HuH-7.5 (cell line): ENCODE results near the gene BAMBI.

Experiments used
- DNase-seq: peaks from one replicate; pipeline ENCODE4 v3.0.0; 2011; ENCODE audit warnings: low spot score

The BAMBI gene

DNA sequence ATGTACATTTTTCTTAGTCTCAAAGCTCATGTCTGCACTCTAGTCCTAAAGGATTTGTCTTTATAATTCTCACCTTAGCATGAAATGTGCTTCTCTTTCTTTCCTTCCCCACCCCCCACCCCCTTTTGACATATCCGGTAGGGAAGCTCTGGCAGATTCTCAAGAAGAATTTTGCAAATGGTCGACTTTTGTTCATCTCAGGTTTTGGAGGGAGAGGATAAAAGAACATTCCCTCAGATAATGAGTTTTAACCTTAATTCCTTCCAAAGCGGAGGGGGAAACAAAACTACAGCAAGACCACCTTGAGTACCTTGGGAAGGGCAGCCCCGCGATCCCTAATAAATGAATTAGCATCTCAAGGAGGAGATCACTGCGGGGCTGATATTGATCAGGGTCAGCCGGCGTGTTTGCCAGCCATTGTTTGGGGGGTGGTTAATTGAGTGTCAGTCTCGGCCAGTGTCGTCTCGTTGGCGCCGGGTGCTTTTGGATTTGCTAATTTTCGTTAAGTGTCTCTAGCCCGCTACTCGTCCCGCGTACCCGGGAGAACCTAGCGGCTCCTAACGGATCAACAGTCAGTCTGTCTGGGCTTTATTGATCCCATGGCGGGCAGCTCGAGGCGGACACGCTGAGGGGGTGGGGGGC lies 874 bp upstream of the BAMBI start:
- peak; percentile 40 for DNase-seq

DNA sequence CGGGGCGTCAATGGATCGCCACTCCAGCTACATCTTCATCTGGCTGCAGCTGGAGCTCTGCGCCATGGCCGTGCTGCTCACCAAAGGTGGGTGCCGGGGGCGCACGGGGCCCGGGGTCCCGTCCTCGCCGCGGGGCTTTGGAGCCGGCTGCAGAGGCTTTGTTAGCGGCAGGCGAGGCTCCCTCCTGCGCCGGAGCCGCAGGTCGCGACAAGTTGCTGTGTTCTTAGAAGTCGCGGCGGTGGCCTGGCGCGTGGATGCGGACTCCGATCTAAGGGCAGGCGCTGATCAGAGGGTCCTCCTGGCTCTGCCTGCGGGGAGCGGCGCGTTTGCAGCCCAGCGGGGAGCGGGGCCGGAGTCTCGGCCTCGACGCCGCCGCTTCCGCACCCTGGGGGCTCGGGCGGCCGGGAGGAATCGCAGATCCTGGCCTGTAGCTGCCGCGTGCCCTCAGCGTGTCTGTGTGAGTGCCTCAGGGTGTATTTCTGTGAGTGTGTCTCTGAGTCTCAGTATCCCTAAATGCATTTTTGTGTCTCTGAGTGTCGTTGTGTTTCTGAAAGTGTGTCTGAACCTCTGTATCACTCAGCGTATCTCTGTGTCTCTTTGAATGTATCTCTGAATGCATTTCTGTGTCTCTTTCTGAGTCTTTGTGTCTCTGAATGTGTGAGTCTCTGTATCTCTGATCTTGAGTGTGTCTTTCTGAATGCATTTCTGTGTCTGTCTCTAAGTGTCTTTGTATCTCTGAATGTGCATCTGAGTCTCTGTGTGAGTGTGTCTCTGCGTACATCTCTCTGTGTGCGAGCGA lies 766 bp downstream of the BAMBI start:
- DNase-seq: no peak

DNA sequence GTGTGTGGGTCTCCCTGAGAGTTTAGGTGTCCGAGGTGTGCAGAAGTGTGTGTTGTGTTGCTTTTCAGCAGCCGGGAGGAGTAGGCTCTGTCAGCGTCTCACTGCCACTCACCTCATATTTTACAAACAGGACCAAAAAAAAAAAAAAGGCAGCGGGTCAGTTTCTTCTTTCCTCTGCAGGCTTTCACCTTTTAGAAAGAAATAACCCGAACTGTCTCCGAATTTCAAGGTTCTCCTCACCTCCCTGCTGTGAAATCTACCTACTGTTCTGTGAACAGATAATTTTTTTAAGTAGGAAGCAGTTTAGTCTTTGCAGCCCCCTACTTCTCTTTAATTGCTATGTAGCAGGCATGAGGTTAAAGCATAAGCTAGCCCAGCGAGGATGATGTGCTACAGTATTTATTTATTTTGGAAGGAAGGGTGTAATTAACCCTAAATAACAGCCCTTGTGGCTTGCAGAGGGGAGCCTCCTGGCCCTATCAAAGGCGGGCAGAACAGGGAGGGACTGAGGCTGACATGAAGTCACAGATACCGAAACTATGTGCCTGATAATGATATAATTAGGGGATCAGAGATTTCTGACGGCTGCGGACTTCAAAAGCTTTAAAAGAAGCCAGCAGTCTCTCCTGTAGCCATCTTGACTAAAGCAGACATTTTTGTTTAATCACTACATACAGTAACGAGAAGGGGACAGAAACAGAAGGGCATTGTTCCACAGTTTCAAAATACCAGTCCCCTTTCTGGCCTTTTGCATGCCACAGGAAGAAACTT lies 1.6 kb downstream of the BAMBI start:
- DNase-seq: no peak

DNA sequence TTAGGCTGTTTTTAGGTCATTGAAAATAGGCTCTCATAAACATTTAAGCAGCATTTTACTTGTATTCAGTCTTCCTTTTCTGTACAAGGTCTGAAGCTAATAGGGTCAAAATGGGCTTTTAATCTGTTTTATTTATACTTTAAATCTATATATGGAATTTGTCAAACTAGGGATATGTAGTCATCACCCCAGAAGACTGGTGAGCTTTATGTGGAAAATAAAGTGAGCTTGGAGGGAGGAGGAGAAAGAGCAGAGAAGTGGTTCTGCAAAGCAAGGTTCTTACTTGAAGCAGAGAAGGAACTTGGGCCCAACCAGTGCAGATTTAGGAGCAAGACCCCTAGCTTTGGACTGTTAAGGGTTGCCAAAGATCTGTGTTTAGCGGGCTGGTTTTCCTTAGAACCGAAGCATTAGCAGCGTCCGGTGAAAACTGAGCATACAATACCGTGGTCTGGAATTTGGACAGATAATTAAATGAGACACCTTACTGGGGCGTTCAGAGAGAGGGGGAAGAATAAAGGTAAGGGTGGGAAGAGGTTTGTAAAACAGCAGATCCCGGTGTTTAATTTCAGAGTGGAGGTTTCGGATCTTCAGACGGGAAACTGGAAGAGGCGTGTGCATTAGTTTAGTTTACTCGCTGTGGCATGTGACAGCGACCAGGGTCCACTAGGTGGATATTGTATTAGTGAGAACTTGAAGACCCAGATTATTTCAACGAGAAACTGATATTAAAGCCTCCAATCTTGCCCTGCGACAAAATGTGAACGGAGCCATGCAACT lies 2.4 kb downstream of the BAMBI start:
- no peak for DNase-seq

DNA sequence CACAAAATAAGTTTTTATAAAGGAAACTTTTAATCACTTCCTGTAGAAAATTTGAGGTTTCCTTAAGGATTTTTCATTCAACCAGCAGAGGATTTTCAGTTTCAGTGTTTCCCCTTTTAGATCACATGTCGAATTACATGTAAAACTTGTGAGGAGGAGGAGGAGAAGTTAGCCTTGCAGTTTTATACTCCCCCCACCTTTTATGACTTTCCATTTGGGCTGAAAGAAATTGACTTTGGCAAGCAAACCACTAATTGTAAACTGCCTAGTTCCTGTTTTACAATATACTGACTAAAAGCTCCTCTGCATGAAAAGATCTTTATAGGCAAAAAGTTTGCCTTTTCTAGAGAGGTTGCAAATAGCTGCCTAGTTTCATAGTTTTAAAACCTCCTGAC lies 3.0 kb downstream of the BAMBI start:
- DNase-seq: no peak

DNA sequence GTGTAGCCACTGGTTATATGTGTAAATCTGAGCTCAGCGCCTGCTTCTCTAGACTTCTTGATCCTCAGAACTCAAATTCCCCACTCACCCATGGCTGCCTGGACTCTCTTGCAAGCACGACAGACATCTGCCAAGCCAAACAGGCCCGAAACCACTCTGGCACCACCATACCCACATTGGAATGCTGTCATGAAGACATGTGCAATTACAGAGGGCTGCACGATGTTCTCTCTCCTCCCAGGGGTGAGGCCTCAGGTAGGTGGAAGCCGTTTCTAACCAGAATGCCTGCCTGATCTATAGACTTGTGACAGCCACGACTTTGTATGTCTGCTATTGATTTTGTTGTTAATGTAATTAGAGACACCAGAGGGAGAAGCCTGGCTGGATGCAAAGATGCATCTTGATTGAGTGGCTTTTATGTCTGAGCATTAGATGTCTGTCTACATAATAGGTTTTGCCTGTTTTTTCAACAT lies 4.0 kb downstream of the BAMBI start:
- no peak for DNase-seq

DNA sequence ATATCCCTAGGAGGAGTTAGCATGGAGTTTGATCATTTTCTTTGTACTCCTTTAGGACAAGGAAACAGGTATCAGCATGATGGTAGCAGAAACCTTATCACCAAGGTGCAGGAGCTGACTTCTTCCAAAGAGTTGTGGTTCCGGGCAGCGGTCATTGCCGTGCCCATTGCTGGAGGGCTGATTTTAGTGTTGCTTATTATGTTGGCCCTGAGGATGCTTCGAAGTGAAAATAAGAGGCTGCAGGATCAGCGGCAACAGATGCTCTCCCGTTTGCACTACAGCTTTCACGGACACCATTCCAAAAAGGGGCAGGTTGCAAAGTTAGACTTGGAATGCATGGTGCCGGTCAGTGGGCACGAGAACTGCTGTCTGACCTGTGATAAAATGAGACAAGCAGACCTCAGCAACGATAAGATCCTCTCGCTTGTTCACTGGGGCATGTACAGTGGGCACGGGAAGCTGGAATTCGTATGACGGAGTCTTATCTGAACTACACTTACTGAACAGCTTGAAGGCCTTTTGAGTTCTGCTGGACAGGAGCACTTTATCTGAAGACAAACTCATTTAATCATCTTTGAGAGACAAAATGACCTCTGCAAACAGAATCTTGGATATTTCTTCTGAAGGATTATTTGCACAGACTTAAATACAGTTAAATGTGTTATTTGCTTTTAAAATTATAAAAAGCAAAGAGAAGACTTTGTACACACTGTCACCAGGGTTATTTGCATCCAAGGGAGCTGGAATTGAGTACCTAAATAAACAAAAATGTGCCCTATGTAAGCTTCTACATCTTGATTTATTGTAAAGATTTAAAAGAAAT lies 4.8 kb downstream of the BAMBI start:
- no peak for DNase-seq

DNA sequence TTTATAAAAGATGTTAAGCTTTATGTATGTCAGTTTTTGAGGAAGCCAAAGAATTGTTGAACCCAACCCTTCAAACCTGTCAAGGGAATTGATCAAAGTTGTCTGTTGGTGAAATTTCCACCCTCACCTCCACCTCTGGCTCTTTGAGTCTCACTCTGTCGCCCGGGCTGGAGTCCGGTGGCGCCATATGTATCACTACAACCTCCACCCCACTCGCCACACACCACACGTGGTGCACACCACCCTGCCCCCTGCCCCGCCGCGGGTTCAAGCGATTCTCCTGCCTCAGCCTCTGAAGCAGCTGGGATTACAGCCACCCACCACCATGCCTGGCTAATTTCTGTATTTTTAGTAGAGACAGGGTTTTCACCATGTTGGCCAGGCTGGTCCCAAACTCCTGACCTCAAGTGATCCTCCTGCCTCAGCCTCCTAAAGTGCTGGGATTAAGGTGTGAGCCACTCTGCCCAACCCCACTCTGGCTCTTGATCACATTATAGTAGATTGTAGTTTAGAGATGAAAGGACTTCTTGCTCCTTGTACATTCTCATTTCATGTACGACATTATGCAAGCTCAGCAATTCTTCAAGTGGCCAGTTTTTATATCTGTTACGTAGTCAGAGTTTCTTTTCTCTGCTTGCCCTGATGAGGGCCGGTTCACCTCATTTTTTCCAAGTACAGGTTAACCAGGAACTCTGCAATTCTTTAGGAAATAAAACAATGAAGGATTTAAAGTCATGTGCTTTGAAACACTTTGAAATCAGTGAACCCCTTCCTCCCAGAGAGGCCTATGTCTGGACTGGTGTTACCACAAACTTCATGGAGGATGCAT lies 7.0 kb downstream of the BAMBI start:
- DNase-seq: no peak

DNA sequence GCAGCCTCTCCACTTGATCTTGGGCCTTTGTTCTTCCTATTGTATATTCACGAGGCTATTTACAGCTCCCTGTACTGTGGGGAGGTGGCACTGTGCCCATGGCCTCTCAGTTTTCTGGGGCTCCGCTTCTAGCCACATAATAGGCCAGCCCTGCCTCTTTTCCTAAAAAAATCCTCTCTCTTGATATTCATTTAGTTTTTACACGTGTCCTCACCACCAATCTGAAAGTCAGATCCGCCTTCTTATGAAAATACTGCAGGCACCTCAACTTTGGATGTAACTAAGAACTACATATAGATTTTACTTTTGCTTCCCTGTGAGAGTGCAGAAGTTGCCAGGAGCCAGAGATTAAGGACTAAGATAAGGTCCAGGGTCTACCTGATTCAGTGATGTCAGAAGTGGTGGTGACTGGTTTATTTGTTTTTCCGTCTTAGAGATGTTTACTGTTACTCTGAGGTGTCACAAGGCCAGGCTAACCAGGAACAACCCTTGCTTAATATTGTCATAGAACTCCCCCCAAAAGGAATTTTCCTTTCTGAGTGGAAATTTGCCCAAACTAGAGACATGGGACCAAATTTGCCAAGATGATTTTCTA lies 7.8 kb downstream of the BAMBI start:
- DNase-seq: no peak

DNA sequence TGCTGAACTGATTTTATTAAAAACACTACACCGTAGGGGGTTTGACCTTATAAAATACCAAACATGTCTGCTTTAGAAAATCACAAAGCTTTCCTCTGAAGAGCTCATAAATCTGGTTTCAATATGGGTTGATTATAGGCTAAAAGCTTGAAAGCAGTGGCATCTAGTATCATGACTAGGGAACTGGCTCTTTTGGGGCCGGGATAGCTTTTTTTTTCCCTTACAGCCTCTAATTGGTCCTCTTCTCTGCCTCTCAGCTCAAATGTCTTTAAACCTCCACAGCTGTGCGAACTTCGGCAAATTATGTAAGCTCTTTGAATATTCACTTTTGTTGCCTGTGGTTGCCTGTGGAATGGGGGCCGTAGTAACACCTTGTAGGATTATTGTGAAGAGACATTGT lies 8.4 kb downstream of the BAMBI start:
- DNase-seq: no peak

DNA sequence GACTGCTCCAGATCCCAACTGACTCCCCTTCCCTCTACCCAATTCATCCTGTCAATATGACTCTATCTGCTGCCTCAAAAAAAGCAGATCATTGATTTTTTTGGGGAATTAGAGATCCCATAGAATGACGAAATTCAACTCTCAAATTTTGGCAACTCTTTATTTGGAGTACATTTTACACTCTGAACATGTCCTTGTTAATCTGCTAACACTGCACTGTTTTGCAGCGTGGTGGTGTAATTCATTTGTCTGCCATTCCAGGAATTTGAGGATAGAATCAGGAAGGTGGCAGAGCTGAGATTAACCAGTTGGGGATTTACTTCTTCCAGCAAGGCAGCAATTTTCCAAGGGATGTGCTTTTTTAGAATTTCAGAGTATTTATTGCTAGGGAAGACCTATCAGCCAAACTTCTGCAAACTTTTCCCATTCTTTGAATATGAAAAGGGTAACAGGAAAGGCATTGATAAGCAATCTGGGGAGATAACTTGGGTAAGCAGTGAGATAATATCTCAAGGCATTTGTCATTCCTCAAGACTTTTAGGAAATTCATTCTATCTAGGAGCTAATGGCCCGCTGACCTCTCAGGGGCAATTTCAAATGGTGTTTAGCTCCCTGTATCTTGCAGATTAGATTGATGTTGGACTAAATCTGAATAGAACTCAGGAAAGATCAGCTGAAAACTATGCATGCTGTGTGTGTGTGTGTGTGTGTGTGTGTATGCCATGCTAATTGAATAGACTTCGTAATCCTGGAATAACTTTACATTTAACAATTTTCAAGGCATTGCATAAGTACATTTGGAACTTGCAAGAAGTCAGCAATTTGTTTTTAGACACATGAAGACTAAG lies 9.7 kb downstream of the BAMBI start:
- DNase-seq: no peak

DNA sequence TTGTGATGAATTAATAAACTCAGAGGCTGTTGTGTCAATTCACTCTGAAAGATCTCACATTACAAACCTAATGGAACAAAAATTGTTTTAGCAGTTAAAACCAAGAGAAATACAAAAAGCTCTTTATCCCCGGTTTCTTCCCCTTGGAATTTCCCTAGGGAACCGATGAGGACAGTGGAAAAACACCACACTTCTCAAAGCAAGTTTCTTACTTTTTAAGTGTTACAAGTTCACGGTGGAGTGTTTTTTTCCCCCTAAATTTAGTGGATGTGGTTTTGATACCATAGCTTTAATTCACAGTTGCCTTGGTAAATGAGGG lies 10.3 kb downstream of the BAMBI start:
- no peak for DNase-seq

DNA sequence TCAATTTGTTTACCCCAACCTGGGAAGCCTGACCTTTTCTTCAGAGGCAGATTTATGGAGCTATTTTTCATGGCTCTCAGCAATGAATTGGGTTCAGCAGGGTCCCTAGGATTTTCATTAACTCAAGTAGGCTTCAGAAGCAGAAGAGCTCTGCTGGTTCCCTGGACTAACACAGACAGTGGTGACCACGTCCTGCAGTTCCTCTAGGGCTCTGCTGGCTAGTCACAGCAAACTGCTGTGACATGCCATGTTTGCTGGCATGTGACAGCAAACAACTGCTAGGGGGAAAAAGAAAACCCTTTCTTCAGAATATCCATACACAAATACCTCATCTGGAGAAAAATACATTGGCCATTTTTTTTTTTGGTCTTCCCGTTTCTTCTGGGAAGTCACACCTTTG lies 13.2 kb downstream of the BAMBI start:
- no peak for DNase-seq

DNA sequence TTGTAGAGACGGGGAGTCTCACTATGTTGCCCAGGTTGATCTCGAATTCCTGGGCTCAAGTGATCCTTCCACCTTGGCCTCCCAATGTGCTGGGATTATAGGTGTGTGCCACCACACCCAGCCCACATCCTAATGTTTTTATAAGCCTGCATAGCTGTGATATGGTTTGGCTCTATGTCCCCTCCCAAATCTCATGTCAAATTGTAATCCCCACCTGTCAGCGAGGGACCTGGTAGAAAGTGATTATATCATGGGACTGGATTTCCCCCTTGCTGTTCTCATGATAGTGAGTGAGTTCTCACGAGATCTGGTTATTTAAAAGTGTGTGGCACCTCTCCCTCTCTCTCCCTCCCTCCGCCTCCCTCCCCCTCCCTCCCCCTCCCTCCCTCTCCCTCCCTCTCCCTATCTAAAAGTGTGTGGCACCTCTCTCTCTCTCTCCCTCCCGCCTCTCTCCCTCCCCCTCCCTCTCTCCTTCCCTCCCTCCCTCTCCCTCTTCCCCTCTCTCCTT lies 13.9 kb downstream of the BAMBI start:
- no peak for DNase-seq

DNA sequence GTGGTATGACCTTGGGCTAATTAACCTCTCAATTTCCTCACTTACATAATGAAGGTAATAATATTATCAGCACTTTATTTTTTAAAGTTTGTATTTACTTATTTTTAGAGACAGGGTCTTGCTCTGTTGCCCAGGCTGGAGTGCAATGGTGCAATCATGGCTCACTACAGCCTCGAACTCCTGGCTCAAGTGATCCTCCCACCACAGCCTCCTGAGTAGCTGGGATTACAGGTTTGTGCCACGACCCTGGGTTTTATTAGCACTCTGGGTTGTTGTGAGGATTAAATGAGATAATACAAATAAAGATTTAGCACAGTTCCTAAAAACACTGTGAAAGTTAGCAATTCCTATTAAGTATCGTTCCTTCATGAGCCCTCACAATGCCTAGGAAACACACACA lies 14.7 kb downstream of the BAMBI start:
- DNase-seq: no peak

DNA sequence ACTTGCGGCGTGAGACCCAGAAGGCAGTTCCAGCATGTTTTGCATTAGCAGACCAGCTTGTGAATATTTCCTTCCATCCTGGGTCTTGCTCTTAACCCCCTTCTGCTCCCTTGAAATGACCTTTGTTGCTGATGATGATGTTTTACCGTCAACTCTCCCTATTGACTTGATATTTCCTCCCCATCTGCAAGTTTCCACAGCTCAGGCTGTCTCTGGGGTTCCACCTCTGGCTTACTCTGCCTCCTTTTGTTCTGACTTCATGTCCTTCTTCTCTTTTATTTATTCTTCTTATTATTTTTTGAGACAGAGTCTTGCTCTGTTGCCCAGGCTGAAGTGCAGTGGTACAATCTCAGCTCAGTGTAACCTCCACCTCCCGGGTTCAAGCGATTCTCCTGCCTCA lies 17.2 kb downstream of the BAMBI start:
- DNase-seq: no peak

DNA sequence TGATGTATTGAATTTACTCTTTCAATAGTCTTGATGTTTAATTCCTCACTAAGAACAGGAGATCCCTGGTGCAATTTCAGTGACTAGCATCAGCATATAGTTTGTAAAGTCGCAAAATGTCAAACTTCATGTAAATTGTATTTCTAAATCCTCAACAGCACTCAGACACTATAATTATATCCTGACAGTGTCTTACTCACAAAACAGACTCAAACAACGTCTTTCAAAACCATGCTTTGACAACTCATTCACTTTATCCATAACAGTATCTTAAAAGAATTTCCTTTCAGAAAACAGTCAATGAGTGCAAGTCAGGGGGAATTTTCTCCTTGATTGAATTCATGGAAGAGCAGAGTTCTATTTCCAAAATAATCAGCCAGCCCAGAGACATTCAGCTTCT lies 20.8 kb downstream of the BAMBI start:
- no peak for DNase-seq

DNA sequence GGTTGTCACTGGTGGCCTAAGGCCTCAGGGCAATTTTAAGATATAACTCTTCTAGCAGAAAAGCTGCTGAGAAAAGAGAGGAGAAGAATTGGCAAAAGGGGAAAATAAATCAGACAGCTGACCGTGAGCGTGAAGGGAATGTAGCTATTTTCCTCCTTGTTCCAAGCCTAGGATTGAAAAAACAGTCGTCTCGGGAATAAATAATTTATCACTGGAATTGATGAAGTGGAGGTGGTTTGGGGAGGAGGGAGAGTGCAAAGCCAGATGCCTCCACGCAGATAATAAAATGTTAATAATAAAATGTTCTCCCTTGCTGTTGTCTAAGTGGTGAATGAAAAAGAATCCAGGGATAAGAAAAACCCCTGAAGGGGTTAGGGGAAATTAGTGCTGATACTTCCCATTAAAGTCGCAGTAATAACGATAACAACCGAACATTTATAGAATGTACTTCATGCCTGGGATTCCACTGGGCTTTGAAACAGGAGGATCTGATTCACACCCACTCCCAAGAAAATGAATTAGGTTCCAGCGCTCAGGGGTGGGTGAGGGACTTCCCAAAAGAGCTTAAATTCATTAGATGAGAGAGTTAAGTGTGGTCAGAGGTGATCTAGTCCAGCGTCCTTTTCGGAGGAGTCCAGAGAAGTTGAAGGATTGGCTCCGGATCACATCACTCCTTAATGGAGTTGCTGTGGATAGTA lies 27.3 kb downstream of the BAMBI start:
- no peak for DNase-seq
